HG02588 (cell line): ENCODE measurements around the gene RNGTT.
A peak's percentile ranks its signal among the peaks of the same experiment; 100 is the strongest.
"Not testable (repeated sequence)": the region's sequence is repeated elsewhere in the genome, so short reads cannot be mapped to it uniquely, and the experiment has no call there.

Experiments
- ATAC-seq: cut with Tn5 transposase; IDR thresholded peaks from one replicate; pipeline ENCODE4 v1.9.1; 2021; ENCODE audit warnings: mild to moderate bottlenecking, moderate library complexity; ENCODE audit not compliant: unreplicated experiment

Gene RNGTT

DNA sequence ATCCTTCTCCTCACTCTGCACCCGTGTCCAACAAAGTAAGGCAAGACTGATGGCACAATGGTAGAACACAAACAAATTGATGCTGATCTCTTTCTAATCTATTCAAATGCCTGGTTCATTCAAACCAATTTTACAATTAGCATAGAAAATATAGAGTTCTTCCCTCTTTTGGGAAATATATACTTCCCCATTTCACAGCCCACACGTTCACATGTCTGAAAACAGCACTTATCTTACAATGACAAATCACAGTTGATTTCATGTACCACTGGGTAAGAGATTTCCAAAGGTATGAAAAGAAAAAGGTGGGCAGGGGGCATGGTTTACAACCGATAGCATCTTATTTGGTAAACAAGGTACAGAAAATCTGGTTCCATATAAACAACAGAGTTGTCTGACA lies 137.6 kb downstream of the RNGTT start:
- ATAC-seq = no peak

GRCh38 chr6:88823998-88824397 lies 139.4 kb downstream of the RNGTT start:
- no peak for ATAC-seq

DNA sequence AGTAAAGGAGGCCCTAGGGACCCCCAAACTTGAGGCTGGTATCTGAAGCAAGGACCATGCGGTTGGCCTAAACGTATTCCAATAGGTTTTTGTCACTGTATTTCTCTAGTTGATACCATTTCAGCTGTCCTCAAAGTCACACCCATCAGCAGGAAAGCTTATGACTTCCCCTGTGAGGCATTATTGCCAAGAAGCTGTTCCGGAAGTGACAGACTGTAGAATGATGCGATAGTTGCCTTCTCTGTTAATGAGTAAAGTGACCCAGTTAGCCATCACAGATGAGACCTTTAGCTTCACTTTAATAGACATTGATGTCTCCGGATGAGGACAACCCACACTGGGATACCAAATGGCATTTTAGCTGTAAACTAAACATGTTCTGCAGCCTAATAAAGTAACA lies 147.9 kb downstream of the RNGTT start:
- ATAC-seq = no peak

DNA sequence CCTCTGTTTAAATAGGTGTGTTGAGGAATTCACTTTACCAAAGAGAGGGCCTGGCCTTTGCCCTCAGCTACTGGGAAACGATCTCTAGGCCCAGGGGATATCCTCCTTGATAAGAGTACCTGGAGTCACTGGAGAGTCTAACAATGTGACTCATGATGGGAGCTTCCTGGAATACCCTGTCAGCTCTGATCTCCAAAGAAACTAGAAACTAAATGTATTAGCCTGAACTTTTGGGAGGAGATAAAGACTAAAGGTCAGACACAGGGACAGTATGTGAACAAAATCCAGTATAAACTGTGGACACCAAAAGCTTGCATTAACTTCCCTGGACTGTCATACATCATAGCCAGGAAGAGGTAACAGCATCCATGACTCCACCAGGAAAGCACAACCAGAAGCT lies 148.5 kb downstream of the RNGTT start:
- no peak for ATAC-seq

DNA sequence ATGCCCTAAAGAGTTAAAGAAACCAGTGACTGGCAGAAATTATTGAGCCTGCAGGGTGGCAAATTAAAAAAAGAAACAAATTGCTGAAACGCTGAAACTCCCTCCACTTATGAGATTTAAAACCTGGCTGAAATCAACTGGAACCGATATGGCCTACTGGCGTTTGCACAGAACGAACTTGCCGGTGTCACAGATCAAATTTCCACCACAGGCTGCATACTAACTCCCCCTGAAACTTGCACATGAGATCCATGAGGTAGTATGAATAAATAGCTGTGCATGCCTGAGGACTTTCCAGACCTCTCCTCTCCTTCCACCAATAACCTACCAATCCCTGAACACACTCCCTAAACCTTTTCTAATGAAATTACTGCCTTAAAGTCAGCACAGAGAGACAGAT lies 150.4 kb downstream of the RNGTT start:
- ATAC-seq = no peak

GRCh38 chr6:88810701-88811100 lies 152.7 kb downstream of the RNGTT start:
- ATAC-seq = no peak

- ATAC-seq = no peak
Measured at GRCh38 chr6:88810089-88810488, 153.3 kb downstream of the RNGTT start.

GRCh38 chr6:88808381-88808780 lies 155.0 kb downstream of the RNGTT start:
- ATAC-seq = no peak

GRCh38 chr6:88807622-88808021 lies 155.8 kb downstream of the RNGTT start:
- no peak for ATAC-seq

DNA sequence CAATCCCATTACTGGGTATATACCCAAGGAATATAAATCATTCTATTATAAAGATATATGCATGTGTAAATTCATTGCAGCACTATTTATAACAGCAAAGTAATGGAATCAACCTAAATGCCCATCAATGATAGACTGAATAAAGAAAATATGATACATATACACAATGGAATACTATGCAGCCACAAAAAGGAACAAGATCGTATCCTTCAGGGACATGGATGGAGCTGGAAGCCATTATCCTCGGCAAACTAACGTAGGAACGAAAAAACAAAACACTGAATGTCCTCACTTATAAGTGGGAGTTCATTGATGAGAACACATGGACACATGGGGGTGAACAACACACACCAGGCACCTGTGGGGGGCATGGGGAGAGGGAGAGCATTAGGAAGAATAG lies 156.7 kb downstream of the RNGTT start:
- no peak for ATAC-seq

DNA sequence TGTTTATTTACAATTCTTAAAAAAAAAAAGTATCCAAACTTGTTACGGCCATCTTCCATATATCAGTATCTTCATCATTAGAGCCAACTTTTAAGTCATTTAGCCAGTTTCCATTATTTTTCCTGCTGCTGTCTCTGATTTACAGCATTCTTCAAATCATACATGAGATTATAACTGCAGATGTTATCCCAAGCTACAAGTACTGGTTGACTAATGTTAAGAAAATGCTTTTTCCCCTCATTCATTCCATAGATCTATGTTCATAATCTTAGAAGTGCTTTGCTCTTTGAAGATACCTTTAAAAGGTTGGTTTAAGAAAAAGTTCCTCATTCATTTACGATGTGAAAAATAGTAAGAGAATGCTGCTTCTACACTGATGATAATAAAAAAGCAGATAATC lies 158.7 kb downstream of the RNGTT start:
- ATAC-seq = no peak

- no peak for ATAC-seq
Measured at GRCh38 chr6:88785478-88785877, 177.9 kb downstream of the RNGTT start.

DNA sequence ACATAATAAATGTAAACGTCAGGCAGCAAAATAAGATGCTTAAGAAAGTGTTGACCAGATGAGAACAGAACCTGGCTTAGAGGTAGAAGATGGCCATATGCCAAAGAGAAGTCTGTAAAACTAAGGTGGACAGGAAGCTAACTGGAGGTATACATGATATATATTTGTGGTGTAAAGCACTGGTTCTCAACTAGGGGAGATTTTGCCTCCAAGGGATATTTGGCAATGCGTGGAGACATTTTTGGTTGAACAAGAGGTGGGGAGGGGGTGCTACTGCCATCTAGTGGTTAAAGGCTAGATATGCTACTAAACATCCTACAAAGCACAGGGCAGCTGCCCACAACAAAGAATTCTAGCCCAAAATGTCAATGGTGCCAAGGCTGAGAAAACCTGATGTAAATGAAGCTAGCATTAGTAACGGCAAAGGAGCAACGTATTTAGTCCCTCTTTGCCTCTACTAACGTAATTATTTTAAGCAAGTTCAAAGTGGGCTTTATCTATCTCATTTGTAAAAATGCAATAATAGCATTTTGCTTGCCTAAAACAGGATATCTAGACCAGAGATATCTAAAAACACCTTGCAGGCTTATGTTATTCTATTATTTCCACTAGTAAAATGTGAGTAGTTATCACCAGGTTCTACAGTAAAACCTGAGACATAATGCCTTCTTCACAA lies 182.6 kb downstream of the RNGTT start:
- ATAC-seq = peak; percentile 71

DNA sequence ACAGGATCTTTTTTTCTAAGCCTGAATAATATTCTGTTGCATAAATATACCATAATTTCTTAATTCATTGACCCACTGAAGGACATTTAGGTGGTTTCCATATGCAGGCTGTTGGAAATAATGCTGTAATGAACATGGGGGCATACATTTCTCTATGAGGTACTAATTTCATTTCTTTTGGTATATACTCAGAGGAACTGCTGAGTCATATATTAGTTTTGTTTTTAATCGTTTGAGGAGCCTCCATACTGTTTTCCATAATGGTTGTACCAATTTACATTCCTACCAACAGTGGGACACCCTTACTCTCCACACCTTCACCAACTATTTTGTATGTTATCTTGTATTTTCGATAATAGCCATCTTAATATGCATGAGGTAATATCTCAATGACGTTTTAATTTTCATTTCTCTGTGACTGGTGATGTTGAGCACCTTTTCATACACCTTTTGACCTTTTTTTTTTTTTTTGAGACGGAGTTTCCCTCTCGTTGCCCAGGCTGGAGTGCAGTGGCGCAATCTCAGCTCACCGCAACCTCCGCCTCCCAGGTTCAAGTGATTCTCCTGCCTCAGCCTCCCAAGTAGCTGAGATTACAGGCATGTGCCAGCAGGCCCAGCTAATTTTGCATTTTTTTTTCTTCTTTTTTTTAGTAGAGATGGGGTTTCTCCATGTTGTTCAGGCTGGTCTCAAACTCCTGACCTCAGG lies 187.4 kb downstream of the RNGTT start:
- peak; percentile 49 for ATAC-seq

DNA sequence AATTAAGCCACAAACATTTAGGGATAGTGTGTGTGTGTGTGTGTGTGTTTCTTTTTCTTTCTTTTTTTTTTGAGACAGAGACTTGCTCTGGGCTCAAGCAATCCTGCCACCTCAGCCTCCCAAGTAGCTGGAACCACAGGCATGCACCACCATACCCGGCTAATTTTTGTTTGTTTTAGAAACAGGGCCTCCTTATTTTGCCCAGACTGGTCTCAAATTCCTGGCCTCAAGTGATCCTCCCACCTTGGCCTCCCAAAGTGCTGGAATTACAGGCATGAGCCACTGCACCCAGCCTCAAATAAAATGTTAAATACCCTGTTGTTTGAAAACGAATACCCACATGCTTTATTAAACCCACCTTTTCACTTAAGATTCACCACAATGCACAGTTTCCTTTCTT lies 195.3 kb downstream of the RNGTT start:
- ATAC-seq = not testable (repeated sequence)

GRCh38 chr6:88764081-88764480 lies 199.3 kb downstream of the RNGTT start:
- ATAC-seq = no peak

GRCh38 chr6:88763160-88763559 lies 200.3 kb downstream of the RNGTT start:
- no peak for ATAC-seq

DNA sequence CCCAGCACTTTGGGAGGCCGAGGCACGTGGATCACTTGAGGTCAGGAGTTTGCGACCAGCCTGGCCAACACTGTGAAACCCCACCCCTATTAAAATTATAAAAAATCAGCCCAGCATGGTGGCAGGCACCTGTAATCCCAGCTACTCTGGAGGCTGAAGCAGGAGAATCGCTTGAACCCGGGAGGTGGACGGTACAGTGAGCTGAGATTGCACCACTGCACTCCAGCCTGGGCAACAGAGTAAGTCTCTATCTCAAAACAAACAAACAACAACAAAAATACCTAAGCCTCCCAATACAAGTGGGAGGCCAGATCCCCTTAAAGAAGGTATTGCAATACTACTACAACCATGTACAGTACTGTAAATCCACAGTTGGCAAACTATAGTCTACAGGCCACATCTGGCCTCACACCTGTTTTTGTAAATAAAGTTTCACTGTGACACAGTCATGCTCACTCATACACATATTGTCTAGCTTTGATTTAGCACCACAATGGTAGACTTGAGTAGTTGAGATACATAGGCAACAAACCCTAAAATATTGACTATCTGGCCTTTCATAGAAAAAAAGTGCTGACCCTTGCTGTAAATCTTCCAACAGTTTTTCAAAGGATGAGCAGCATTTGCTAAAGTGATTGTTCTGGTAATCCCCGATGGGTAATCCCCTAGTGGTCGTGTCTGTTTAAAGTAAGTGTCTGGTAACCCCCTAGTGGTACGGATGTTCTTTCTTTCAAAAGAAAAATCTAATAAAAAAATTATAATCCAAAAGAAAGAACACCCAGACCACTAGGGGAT lies 202.0 kb downstream of the RNGTT start:
- peak; percentile 75 for ATAC-seq

GRCh38 chr6:88760091-88760490 lies 203.3 kb downstream of the RNGTT start:
- no peak for ATAC-seq

DNA sequence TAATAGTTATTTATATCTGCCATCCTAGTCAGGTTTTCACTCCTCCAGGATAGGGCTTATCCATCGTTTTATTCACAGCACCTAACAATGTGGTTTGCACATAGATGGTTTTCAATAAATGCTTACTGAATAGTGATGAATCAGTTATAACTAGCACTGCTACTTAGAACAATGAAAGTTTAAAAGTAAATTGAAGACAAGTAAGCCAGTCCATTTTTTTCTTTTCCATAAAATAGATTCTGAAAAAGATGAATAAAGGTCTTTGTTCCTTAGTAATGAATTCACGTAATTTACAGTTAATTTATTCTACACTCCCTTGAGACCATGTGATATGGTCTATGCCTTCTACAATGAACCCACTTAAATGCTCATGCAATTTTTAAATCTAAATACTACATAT lies 212.5 kb downstream of the RNGTT start:
- no peak for ATAC-seq

DNA sequence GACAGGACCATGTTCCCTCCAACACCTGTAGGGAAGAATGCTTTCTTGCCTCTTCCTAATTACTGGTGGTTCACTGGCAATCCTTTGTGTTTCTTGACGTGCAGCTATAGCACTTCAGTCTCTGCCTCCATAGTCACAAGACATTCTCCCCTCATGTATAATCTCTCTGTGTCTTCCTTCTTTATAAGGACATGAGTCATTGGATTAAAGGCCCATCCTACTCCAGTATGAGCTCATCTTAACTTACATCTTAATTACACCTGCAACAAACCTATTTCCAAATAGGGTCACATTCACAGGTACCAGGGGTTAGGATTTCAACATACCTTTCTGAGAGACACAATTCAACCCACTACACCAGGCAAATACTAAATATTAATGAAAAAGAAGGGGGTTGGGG lies 213.6 kb downstream of the RNGTT start:
- ATAC-seq = no peak

DNA sequence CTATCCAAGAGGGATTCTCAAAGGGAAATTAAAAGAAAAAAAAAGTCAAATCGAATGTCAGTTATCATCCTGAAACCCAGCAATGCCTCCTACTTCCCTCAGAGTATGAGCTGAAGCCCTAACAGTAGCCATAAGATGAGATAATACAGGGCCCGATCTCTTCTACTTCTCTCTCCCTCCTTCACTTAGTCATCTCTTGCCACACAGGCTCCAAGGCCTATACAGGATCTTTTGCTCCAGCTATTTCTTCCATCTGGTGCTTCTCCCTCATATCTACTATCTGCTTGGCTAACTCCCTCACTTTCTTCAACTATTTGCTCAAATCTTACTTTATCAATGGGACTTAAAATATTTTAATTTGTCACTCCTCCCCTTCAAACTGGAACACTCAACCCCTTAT lies 215.3 kb downstream of the RNGTT start:
- ATAC-seq = no peak
